Loucy (cell line): ENCODE results near the gene RIMBP2.

ENCODE experiments used
- H2AFZ ChIP-seq: fragments of 200-600 bp; sonication (generic); 2 replicates; pipeline ENCODE4 v1.6.0; 2016; ENCODE audit warnings: antibody characterized with exemption, mild to moderate bottlenecking, low read length, moderate library complexity
- H3F3A ChIP-seq: fragments of 200-600 bp; 2 replicates; pipeline ENCODE4 v1.6.0; 2016; ENCODE audit warnings: antibody characterized with exemption, low read depth, mild to moderate bottlenecking
- H3K27me3 ChIP-seq: fragments of 200-600 bp; sonication (generic); 2 replicates; pipeline ENCODE4 v1.6.1; 2014; ENCODE audit warnings: low read length, mild to moderate bottlenecking; ENCODE audit not compliant: insufficient read depth, poor library complexity, severe bottlenecking
- H3K36me3 ChIP-seq: fragments of 200-600 bp; sonication (generic); 2 replicates; pipeline ENCODE4 v1.6.1; 2016; ENCODE audit warnings: low read length; ENCODE audit not compliant: insufficient read depth
- H3K4me1 ChIP-seq: fragments of 200-600 bp; sonication (generic); 2 replicates; pipeline ENCODE4 v1.5.1; 2014; ENCODE audit warnings: low read length, mild to moderate bottlenecking; ENCODE audit not compliant: insufficient read depth, poor library complexity, severe bottlenecking
- H3K4me2 ChIP-seq: fragments of 200-600 bp; sonication (generic); 2 replicates; pipeline ENCODE4 v1.6.0; 2014; ENCODE audit warnings: antibody characterized with exemption, low read length, low read depth, mild to moderate bottlenecking; ENCODE audit not compliant: poor library complexity, severe bottlenecking
- H3K4me3 ChIP-seq: fragments of 200-600 bp; sonication (generic); 2 replicates; pipeline ENCODE4 v1.5.1; 2014; ENCODE audit warnings: low read length, mild to moderate bottlenecking, mixed read lengths; ENCODE audit not compliant: poor library complexity, severe bottlenecking
- H3K79me2 ChIP-seq: fragments of 200-600 bp; sonication (generic); 2 replicates; pipeline ENCODE4 v1.6.1; 2014; ENCODE audit warnings: low read length; ENCODE audit not compliant: insufficient read depth
- H3K9ac ChIP-seq: fragments of 200-600 bp; sonication (generic); 2 replicates; pipeline ENCODE4 v1.6.0; 2014; ENCODE audit warnings: mild to moderate bottlenecking, low read depth, low read length, moderate library complexity; ENCODE audit not compliant: poor library complexity, severe bottlenecking
- H3K9me2 ChIP-seq: fragments of 200-600 bp; sonication (generic); replicated peaks from 2 replicates; pipeline ENCODE4 v1.6.1; 2016; ENCODE audit warnings: low read depth, low read length, mixed read lengths
- H3K9me3 ChIP-seq: fragments of 200-600 bp; sonication (generic); 2 replicates; pipeline ENCODE4 v1.6.1; 2014; ENCODE audit warnings: mild to moderate bottlenecking, antibody characterized with exemption, low read length, low read depth; ENCODE audit not compliant: insufficient read depth
- H4K20me1 ChIP-seq: fragments of 200-600 bp; sonication (generic); 2 replicates; pipeline ENCODE4 v1.6.0; 2014; ENCODE audit warnings: antibody characterized with exemption, low read length, mild to moderate bottlenecking; ENCODE audit not compliant: insufficient read depth, poor library complexity, severe bottlenecking
- CTCF ChIP-seq: fragments of 200-600 bp; sonication (generic); conservative IDR thresholded peaks from 2 replicates; pipeline ENCODE4 v1.5.1; 2014; ENCODE audit warnings: mild to moderate bottlenecking, antibody characterized with exemption, low read length
- EZH2phosphoT487 ChIP-seq: fragments of 200-600 bp; IDR thresholded peaks from 2 replicates; pipeline ENCODE4 v1.6.1; 2018; ENCODE audit warnings: antibody characterized with exemption, mild to moderate bottlenecking, moderate library complexity, borderline replicate concordance

RIMBP2 gene

GRCh38 chr12:130495156-130495555 lies 220.9 kb downstream of the RIMBP2 start:
- Histone ChIP-seq H4K20me1 (no peaks in the 10 kb centered on the region), H3K4me3 (no peak overlapping the region), H3K27me3 (no peaks in the 10 kb centered on the region), H2AFZ (no peak overlapping the region), H3K4me1 (no peaks in the 10 kb centered on the region), H3K4me2 (no peak overlapping the region), H3K79me2 (no peaks in the 10 kb centered on the region), H3F3A (no peaks in the 10 kb centered on the region), H3K9me3 (peaks cover 3% of the 10 kb centered on the region; the same call in 1 of the 2 replicates), H3K9ac (no peak overlapping the region), H3K9me2 (no peaks in the 10 kb centered on the region), H3K36me3 (no peaks in the 10 kb centered on the region)
- TF ChIP-seq EZH2phosphoT487 (no peak), CTCF (no peak)

GRCh38 chr12:130494736-130495135 lies 221.4 kb downstream of the RIMBP2 start:
- H3K79me2 ChIP-seq = no peaks in the 10 kb centered on the region
- no peaks in the 10 kb centered on the region for H3F3A ChIP-seq
- TF ChIP-seq EZH2phosphoT487 (no peak), CTCF (no peak)
- no peak overlapping the region for H3K9ac ChIP-seq
- H3K4me3 ChIP-seq = no peak overlapping the region
- no peaks in the 10 kb centered on the region for H3K27me3 ChIP-seq
- H3K36me3 ChIP-seq = no peaks in the 10 kb centered on the region
- peaks cover 3% of the 10 kb centered on the region; the same call in 1 of the 2 replicates for H3K9me3 ChIP-seq
- no peaks in the 10 kb centered on the region for H3K4me1 ChIP-seq
- H3K4me2 ChIP-seq = no peak overlapping the region
- no peaks in the 10 kb centered on the region for H4K20me1 ChIP-seq
- no peak overlapping the region for H2AFZ ChIP-seq
- H3K9me2 ChIP-seq = no peaks in the 10 kb centered on the region

- Histone ChIP-seq H3K79me2 (no peaks in the 10 kb centered on the region), H3K4me1 (no peaks in the 10 kb centered on the region), H3K9ac (no peak overlapping the region), H3K27me3 (no peaks in the 10 kb centered on the region), H3K9me2 (no peaks in the 10 kb centered on the region), H3K4me3 (no peak overlapping the region), H4K20me1 (no peaks in the 10 kb centered on the region), H2AFZ (no peak overlapping the region), H3K36me3 (no peaks in the 10 kb centered on the region), H3K9me3 (peaks cover 6% of the 10 kb centered on the region; the same call in 1 of the 2 replicates), H3F3A (no peaks in the 10 kb centered on the region), H3K4me2 (no peak overlapping the region)
- TF ChIP-seq EZH2phosphoT487 (no peak), CTCF (no peak)
These were observed 222.1 kb downstream of the RIMBP2 start for GRCh38 chr12:130493951-130494350.
